CD4-positive, alpha-beta T cell treated with Interleukin-12 subunit alpha and Interleukin-12 subunit beta, for 1 hour (primary cell): ENCODE measurements around the gene MEOX2.

Source experiments
- DNase-seq: peaks from one replicate; pipeline ENCODE4 v3.0.0-alpha.2; 2020

The MEOX2 gene

DNA sequence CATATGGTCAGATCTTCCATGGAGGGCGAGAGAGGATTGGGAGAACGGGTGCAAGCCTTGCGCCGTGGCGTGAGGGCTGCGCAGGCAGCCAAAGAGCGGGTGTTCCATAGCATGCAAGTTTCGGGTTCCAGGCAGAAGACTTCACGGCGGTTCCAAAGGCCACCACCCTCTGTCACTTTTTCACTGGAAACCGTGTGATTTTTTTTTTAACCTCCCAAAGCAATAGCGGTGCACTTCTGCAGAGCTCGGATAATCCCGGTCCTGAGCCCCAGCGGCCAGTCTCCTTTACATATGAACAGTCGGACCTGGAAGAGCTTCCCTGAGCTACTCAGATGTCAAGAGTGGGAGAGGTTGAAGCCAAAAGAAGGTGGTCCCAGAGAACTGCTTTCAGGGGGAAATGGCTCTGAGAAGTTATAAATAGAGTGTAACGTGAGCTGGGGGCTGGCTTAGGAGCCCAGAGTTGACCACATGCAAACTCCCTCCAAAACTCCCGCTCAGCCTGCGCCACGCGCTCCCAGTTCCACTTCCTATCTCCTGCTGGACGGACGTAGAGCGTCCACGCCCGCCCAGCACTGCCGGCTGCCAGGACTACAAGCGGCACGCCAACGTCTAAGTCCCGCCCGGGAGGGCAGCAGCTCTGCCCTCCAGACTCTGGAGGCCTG, at the start of gene MEOX2:
MEOX2 (minus strand) TSS at position 389 of the 662 bp plus-strand sequence; CDS start at position 108, 281 bp downstream.
- DNase-seq: no peak

DNA sequence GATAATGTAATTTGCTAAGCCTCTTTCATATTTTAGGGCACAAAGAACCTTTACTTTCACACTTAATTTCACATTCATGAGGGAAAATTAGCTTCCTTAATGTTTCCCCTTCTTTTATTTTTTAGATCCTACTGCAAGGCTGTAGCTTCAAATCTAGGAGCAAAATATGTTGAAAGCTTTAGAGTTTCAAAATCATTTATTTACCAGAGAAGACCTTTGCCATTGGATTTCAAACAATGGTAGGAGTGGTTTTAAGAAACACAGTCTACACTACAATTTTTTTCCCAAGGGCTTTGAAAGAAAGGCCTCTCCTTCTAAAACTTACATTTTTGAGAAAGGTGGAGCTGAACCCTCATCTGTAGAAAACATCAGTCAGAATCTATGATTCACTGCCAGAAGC, 43.3 kb upstream of the MEOX2 start:
- no peak for DNase-seq

DNA sequence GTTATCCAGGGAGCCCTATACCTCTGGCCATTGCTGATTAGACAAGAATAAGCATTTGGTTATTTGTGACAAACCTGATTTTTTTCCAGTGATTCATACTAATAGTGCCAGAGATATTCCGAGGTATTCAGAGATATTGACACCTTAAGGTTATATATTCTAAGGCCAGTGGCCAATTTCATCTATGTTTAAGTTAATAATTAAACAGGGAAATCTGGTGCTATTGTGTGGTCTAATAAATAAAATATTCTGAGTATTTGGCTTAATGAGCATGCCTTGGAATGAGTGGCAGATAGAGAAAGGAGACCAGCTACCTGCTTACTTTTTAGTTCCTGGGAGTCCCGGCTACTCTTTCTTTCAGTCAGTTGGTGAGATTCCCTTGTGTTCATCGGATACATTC, 38.6 kb upstream of the MEOX2 start:
- no peak for DNase-seq

DNA sequence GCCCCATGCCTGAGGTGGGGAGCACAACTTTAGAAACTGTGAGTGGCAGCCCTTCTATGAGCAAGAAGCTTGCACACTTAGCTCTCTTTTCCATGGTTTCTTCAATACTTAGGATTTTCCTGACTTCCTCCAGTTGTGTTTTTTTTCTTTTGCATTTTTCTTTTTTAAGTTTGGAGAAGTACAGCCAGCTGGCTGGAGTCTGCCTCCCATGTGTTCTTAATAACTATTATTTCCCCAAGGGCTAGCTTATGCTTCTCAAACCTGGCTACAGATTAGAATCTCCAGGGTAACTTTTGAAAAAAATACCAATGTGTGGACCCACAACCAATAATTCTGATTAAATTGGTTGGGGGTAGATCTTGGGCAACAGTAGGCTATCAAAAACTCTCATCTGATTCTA, 37.4 kb upstream of the MEOX2 start:
- DNase-seq: no peak

DNA sequence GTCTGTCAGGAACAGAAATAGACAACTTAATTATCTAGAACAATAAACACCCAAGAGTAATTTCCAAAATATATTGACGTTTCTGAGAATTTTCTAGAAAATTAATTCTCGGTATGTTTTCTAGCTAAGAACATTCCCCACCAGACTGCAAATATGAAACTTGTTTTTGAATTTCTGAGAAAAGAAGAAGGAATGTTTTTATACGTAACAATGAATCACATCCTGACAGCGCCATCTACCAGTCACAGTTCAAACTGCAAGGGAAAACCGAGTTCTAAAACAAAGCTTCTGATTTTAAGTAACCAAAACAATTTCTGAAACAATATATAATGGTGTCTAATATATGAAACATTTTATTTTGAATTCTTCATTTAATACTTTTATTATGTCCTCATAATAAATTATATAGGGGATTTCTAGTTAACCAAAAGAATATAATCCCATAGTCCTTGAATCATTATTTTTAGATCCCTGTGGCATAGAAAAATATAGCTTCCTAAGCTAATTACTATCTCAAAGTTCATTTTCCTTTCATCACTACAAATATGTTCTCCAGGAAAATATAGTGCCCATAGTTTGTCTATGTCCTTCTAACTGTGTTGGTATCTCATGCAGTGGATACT, 34.5 kb upstream of the MEOX2 start:
- no peak for DNase-seq

DNA sequence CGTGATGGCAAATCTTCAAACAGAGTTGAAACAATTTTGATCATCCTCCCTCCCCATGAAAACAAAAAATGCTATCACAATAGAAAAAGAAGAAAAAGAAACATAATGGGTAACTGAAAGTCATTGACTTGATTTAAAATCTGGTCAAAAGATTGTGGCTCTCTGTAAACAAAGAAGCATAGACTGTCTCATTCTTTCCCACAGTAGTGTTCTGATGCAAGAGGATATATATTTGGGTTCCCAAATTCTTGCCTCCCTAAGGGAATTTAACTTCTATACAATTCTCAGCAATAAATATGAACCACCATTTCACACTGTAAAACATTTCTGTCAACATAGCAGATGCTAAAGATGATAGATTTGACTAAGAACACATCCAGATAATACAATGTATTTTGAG, 32.8 kb upstream of the MEOX2 start:
- DNase-seq: no peak

DNA sequence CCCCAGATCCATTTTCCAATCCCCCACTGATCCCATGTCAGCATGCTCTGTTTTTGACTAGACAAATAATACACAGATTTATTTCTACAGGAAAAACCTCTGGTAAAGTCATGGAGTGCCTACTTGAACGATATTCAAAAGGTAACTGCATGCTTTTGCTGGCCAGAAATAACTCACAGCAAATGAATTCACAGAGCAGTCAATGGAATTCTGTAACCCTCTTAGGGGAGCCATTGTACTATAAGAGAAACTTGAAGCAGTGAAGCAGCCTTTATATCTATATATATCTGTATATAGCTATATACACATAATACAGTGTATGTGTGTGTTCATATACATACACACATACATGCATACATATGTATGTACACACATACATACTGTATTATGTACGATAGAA, 29.0 kb upstream of the MEOX2 start:
- DNase-seq: no peak

DNA sequence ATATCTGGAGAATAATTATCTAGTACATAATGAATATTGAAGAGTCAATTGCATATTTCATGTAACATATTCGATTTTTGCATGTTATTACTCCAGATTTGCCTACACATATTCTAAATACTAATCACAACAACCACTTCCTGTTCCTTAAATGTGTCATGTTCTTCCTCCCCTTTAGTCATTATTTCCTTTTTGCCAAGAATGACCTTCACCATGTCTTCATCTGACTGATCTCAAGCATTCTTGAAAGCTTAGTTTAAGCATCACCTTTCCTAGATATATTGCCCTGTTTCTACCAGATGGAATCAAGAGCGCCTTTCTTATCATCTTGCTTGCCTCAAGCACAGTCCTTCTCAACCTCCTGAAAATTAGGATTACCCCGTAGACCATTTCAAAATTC, 23.5 kb upstream of the MEOX2 start:
- no peak for DNase-seq

DNA sequence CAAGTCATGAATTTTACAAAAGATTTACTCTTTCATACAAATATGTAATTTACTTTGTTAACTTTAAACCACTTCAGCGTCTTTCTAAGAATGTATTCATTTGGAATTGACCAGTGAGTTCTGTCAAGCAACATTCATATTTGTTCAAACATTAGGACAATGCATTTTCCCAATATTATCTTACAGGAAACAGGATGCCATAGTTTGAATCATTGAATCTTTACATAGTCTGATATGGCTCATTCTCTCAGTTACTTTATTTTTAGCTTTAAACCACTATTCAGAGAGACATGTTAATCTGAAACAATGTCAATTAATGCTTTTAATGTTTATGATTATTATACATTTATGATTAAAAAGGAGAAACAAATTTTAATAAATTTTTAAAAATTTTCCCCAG, 21.1 kb upstream of the MEOX2 start:
- DNase-seq: no peak

DNA sequence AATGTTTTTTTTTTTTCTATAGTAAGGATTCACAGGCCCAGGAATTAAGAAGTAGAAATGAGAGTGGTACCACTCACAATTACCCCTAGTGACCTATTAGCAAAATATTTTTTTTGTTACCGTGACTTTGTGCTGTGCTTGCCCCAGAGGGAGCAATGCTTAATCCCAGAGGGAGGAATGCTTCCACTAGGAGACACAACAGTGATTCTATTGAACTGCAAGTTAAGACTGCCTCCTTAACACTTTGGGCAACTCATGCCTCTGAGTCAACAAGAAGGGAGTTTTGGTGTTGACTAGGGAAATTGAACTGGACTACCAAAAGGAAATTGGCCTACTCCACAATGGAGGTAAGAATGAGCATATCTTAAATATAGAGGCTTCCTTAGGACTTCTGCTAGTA, 17.2 kb upstream of the MEOX2 start:
- DNase-seq: no peak

DNA sequence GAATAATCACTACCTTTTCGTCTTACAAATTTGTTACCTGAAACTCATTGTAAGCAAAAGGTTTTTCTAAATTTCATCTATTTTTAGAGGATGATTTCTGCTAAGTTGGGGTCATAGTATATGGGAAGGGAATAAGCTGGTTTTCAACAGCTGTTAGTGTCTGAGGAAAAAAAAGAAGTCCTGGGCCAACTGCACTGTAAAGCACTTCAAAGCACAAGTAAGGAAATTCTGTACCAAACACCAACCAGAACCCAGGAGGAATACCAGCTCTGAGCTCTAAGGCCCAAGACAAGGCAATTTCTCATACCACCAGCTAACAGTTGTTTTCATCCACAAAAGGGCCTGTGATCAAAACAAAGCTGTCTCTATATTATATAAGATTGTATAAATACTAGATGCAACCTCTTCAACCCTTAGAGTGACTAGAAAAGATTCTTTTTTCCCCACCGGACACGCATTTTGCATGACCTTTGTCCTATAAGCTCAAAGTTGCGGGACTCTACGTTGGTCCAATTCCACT, 6.1 kb upstream of the MEOX2 start:
- no peak for DNase-seq

DNA sequence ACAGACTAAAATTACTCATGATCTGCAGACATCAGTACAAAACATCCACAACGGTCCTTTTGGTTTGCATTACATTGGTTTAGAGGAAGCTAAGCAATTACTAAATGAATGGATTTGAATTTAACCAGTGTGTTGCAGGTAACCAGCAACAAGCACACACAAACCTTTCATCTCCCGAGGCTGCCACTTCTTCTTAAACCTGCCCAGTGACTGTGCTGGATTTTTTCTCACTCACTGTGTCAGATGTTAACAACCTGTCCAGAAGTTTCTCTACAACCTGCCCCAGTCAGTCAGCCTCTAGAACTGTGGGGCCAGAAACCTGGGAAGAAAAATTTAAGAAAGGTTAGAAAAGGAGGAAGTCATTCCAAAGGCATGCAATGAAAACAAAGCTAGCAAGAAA, 2.4 kb upstream of the MEOX2 start:
- no peak for DNase-seq

DNA sequence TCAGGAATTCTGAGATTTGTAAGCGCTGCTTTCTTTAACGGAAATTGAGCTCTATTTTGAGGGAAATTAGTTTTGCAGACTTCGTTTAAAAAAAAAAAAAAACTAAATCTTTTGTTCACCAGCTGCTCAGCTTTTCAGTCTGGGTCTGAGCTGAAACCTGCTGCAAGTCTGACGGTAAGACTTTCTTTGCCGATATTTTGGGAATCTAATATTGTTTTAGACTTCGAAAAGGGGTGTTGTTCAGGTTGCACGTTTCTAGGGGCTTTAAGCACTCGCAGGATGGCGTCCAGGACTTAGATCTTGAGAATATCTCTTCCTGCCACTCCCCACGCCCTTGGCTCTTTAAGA, 1.8 kb upstream of the MEOX2 start:
- DNase-seq: no peak

DNA sequence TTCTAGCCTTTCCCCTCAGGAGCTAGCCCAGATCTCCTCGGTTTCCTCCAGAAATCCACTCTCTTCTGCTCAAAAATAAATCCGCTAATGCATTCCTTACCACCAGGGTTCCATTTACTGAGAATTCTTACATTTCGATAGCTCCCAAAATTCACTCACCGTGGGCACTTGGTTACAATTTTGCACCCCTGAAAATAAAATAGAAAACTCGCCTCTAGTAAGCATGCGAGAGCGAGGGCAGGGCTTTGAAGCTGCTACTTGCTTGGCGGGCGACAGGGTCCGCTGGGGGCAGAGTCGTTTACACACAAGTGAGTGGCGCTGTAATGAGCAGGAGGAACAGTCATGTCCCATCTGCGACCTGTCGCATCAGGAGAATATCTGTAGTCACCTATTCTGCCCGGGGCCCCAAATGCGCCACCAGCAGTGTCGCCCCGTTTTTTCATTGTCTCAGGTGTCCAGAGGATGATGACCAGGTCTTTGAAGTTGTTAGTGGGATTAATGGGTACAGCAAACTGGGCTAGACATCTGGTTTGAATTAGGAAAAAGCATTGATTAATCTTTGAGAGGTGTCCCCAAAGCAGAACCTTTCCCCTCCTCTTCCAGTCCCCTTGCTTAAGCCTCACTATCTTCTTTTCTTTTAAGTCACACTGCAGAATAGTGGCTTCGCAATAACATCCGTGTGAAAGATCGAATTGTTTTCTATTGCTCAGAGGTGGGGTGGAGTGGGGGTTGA, 1.2 kb upstream of the MEOX2 start:
- DNase-seq: no peak

DNA sequence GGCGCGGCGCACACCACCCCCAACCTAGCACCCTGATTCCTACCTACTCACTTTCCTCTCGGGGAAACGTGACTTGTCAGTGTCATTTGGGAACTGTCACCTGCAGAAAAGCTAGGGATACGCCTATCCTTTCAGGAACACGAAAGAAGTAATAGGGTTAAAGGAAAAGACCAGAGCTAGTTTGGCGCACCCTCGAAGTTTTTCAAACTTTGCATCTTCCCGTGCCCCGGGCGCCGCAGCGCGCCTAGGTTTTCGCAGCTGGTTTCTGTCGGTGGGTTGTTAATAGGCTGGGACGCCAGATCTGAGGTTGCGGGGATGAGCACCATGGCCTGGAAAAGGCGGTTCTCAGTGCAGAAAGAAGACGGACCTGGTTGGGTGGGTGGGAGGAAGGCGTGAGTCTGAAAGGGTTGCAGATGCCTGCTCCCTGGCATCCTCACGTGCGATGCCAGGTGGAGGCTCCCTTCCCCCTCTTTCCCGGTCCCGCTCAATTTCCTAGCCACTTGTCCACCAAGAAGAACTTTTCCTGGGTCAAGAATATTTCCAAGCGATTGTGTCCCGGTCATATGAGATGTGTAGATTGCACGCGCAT, 568 bp upstream of the MEOX2 start:
- DNase-seq: no peak

DNA sequence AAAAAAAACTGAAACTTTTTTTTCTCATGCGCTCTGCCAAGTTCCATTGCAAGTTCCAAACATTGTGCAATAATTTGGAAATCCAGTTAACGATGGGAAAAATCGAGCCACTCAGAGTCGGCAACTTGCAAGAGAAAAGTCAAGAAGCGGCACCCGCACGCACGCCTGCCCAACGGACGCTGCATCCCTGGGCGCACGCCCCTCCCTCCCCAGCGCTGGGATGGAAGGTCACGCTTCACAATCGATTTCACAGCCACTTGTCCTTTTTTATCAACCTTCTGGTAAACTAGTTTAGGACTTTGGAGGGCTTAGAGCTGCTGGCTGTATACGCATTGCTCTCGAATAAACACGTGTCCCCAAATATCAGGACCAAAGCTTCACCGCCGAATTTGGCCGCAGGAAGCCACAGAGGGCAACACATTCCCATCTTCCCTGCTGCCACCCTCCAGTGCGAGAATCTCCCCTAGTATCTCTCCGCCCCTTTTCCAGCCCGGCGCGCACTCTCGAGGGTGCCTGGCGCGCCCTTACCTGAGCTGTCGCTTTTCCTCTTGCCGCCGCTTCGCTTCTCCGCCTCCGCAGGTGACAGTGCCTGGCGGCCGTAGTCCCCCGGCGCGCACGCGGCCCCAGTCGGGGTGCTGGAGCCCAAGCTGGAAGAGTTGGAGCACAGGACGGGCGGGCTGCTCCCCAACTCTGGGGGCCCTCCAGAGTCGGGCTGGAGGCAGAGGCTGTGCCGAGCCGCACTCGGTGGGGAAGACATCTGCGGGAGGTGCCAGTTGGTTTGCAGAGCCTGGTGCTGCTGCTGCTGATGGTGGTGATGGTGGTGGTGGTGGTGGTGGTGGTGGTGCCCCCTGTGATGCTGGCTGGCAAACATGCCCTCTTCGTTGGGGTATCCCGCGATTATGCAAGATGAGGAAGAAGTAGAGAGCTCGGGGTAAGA, 857 bp downstream of the MEOX2 start:
- DNase-seq: no peak

DNA sequence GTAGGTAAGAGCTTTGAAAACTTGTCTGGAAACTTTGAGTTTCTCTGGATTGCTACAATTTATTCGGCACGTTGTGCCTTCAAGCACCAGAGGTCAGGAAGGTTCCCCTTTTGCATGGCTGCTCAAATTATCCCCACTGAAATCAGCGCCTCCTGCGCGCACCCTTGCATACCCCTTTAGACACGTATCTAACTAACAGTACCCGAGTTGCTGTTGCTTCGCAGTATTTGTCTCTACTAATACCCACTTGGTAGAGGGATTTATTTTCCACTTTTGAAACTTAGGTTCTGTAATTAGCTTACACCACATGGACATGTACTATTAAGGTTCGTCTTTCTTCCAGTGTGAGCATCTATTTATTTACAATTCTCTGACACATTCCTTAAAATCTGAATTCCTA, 1.6 kb downstream of the MEOX2 start:
- DNase-seq: no peak

DNA sequence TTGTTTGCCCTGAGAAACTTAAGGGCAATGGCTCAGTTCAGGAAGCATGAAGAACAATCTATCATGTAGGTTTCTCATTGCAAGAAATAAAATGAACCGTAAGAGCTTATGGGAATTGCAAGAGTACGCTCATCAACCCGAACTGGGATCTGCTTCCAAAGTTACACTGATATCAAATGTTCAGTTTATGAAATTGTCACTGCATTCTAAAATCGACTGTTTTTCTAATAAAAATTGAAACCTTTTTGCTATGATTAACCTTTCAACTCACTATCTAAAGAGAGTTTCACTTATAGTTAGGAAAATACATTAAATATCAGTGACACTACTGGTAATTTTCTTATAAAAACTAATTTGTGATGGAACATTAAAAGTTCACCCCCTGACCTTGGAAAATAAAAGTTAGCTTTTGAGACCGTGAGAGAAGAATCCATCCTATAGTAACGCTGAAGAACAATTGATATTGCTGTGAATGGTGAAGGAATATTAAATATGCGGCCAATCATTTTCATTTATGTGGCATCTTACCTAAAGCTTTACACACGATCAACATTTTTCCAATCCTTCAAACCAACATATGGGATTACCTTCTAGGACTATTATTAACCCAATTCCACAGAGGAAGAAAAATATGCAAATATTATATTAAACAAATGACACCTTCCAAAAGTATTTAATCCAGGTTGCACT, 2.2 kb downstream of the MEOX2 start:
- DNase-seq: no peak

DNA sequence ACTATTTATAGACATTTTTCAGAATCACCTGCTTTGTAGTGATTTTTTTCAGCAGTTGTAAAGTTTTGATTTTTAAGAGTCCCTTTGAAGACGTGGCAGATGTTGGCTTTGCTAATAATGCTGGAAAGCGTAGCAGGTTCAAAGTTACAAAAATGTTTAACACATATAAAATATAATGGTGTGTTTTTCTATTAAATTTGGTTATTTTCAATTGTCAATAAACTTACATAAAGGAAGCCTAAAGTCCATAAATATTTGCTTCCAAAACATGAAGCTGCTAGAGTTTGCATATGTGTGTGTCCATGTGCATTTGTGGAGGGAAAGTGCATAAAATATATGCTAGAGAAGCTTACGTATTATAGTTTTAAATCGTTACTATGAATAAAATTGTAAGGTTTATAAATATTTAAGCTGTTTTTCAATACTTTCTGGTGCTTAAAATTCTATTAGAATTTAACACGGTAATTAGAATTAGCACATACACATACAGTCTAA, 3.7 kb downstream of the MEOX2 start:
- no peak for DNase-seq

DNA sequence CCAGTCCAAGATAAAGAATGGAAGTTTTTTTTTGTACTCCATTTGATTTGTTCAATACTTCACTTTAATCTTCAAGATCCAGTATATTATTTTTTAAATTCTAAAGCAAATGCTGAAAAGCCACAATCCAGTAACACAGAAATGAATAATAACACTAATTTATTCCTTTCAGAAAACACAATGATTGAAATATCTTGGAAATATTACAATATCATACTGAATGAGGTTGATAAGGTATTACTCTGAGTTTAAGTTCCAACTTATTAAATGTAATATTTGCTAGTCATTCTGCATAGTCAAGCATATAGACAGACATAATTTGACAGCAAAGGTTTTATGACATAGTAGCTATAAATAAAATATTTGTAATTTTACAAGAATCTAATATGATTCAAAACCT, 4.4 kb downstream of the MEOX2 start:
- DNase-seq: no peak

DNA sequence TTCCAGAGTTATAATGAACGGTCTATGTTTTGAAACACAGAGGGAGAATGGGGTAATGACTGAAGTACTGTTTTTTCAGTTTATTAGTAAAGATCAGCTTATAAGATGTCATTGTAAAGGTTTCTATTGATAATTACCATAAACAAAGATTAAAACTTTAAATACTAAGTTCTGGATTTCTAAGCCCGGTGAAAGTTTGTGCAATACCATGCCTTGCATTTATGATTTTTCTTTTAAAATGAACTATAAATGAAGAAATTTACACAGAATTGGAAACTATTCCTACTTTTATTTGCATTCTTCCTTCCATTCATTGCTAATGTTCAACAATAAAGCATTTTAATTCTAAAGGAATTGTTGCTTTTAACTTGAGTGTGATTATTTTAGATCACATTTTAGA, 4.9 kb downstream of the MEOX2 start:
- no peak for DNase-seq

DNA sequence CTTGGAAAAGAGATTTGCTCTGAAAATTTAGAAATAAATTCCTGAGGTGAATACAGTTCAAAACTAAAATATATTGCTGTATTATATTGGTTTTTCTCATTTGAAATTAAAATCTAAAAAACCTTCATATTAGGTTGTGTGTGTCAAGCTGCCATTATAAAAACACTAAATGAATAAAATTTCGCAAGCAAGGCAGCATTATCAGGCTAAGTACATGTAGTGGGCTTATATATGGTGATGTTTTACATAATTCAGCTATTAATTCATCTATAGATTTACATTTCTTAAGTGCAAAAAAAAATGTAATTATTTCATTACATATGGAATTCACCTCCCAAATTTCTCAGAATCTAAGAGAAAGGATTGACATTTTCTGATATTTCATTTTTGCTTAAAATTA, 5.3 kb downstream of the MEOX2 start:
- no peak for DNase-seq
